ENCODE results near the gene CCNJL. TPM values are rescaled to one million over a fixed set of nuclear protein-coding genes. Genes with fewer than 3 reads are reported as not detected.

Gene CCNJL
- total RNA-seq, 1 donor = 0.27 TPM

DNA sequence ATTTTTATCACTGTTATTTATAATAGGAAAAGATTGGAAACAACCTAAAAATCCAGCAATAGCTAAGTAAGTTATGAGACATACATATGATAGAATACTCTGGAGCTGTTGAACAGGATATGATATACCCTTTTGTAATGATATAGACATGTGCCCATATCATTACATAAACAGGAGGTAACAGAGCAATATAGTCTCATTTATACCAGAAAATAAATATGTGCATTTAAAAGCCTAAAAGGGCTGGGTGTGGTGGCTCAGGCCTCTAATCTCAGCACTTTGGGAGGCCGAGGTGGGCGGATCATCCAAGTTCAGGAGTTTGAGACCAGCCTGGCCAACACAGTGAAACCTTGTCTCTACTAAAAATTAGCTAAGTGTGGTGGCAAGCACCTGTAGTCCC is 85.4 kb downstream of the CCNJL start:
- no peak for TF ChIP-seq CTCF (IDR thresholded peaks at IDR 0.05; ENCODE audit: insufficient read depth, low read length)
- no peak overlapping the region for H3K4me3 ChIP-seq (ENCODE audit: low read depth, low read length)
- no peak for DNase-seq (ENCODE audit: low read depth)

- no peak overlapping the region for H3K4me3 ChIP-seq (ENCODE audit: low read depth, low read length)
- DNase-seq (ENCODE audit: low read depth) = no peak
- no peak for TF ChIP-seq CTCF (IDR thresholded peaks at IDR 0.05; ENCODE audit: insufficient read depth, low read length)
These were observed 91.3 kb downstream of the CCNJL start for GRCh38 chr5:160221082-160221481.

GRCh38 chr5:160219356-160219755 is 93.0 kb downstream of the CCNJL start:
- no peak for TF ChIP-seq CTCF (IDR thresholded peaks at IDR 0.05; ENCODE audit: insufficient read depth, low read length)
- DNase-seq (ENCODE audit: low read depth) = no peak
- H3K4me3 ChIP-seq (ENCODE audit: low read depth, low read length) = no peak overlapping the region

- no peak overlapping the region for H3K4me3 ChIP-seq (ENCODE audit: low read depth, low read length)
- no peak for TF ChIP-seq CTCF (IDR thresholded peaks at IDR 0.05; ENCODE audit: insufficient read depth, low read length)
- DNase-seq (ENCODE audit: low read depth) = no peak
These were observed 98.8 kb downstream of the CCNJL start for GRCh38 chr5:160213537-160213936.

DNA sequence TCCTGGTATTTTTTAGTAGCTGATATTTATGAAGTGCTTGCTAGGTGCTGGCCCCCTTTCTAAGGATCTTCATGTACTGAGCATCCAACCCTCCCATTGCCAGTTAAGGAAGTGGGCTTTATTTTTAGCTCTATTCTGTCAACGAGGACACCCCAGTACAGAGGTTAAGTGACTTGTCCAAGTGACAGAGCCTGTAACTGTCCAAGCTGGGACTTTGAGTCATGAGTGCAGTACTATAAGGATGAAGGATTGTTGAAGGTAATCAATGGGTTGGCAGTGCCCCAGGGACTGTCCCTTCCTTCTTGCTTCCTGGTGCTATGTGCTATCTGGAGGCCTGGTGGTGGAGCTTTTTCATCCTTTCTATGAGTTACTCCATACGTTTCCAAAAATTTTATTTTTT is 101.0 kb downstream of the CCNJL start:
- no peak for TF ChIP-seq CTCF (IDR thresholded peaks at IDR 0.05; ENCODE audit: insufficient read depth, low read length)

GRCh38 chr5:160210606-160211005 is 101.8 kb downstream of the CCNJL start:
- no peak overlapping the region for H3K4me3 ChIP-seq (ENCODE audit: low read depth, low read length)
- no peak for TF ChIP-seq CTCF (IDR thresholded peaks at IDR 0.05; ENCODE audit: insufficient read depth, low read length)
- DNase-seq (ENCODE audit: low read depth) = no peak

More for the DNA sequence above, 101.0 kb downstream of the CCNJL start:
- no peak overlapping the region for H3K4me3 ChIP-seq (ENCODE audit: low read depth, low read length)
- DNase-seq (ENCODE audit: low read depth) = no peak

DNA sequence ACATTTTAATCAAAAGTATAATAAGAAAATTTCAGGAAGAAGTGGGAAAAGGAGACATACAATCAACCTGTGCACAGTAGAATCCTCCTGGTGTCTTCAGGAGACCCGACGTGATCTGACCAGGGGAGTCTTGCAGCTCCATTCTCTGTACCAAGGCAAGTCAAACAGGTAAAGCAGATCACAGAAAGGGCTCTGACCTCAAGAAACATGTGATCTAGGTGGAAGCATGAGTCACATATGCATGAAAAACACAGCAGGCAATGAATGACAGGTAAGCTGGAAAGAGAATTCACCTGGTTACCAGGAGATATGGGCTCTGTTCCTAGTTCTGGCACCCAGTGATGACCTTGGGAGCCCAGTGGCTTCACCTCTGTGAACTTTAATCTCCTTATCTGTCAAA is 102.4 kb downstream of the CCNJL start:
- no peak for TF ChIP-seq CTCF (IDR thresholded peaks at IDR 0.05; ENCODE audit: insufficient read depth, low read length)
- no peak overlapping the region for H3K4me3 ChIP-seq (ENCODE audit: low read depth, low read length)
- no peak for DNase-seq (ENCODE audit: low read depth)
